ENCODE measurements around the gene PJVK. TPM values are rescaled to one million over a fixed set of nuclear protein-coding genes. Genes with fewer than 3 reads are reported as not detected.

Gene PJVK
- total and polyA plus RNA-seq, 2 of the 4 experiments (the other 2 are of a cell fraction) = 0.72 to 2.4 TPM

GRCh38 chr2:178436662-178437061, 14.5 kb upstream of the PJVK start:
- Histone ChIP-seq H3K9me1 (ENCODE audit: insufficient read depth, low read length) (no peaks in the 10 kb centered on the region), H3K4me1 (ENCODE audit: control insufficient read depth, insufficient read depth, low read length) (no peaks in the 10 kb centered on the region), H3K4me3 (ENCODE audit: insufficient read depth, low read depth, low read length) (no peak overlapping the region), H2AK5ac (ENCODE audit: low read depth, low read length) (no peak overlapping the region), H2AK9ac (replicated peaks; ENCODE audit: low read depth, low read length, poor library complexity) (no peak overlapping the region), H3K9ac (ENCODE audit: low read depth, low read length) (no peak overlapping the region), H4K5ac (ENCODE audit: low read depth, low read length) (no peak overlapping the region), H2BK20ac (ENCODE audit: low read depth, low read length) (no peak overlapping the region), H3K27ac (ENCODE audit: insufficient read depth, low read length) (no peak overlapping the region), H4K8ac (ENCODE audit: low read depth in 2 of 2, low read length in 2 of 2) (no peak overlapping the region), H3K27me3 (ENCODE audit: control insufficient read depth, insufficient read depth, low read length) (no peaks in the 10 kb centered on the region), H3K14ac (replicated peaks; ENCODE audit: low read depth, low read length) (no peak overlapping the region), H2BK5ac (ENCODE audit: low read depth, low read length, poor library complexity, severe bottlenecking) (no peak overlapping the region), H2AFZ (replicated peaks; ENCODE audit: low read length, poor library complexity) (no peak overlapping the region), H2BK120ac (ENCODE audit: low read depth, low read length) (no peak overlapping the region), H3K79me1 (ENCODE audit: low read depth in 1 of 2, low read length in 2 of 2) (peaks cover 0 to 5% of the 10 kb centered on the region in 2 experiments; a peak in 1 of 4 replicates), H3K23ac (ENCODE audit: low read depth, low read length) (no peak overlapping the region), H3K9me3 (ENCODE audit: control insufficient read depth, insufficient read depth, low read length) (no peaks in the 10 kb centered on the region), H3K56ac (ENCODE audit: extremely low read depth, insufficient read depth, low read length) (no peak overlapping the region), H3K4ac (ENCODE audit: low read depth, low read length) (no peak overlapping the region), H3K4me2 (ENCODE audit: low read depth, low read length) (no peak overlapping the region), H3K36me3 (ENCODE audit: control insufficient read depth, insufficient read depth, low read length) (peaks cover 28% of the 10 kb centered on the region), H4K91ac (ENCODE audit: insufficient read depth, low read depth, low read length) (no peak overlapping the region), H3K18ac (ENCODE audit: low read depth, low read length) (no peak overlapping the region), H4K20me1 (ENCODE audit: insufficient read depth, low read length) (no peaks in the 10 kb centered on the region), H2BK15ac (ENCODE audit: low read depth, low read length) (no peak overlapping the region)
- ChIA-PET POLR2A (ENCODE audit: unreplicated experiment) (no interaction called here), CTCF (interaction anchor here (1.6 kb wide), 1 partner anchor 9 kb away, joined by 3 read pairs; no protein-coding TSS in a partner anchor)
- dilution Hi-C loops (cut with HindIII; ENCODE audit: low sequenced_read_pairs, unreplicated experiment) (no loop called here), intact Hi-C loops (cut with micrococcal nuclease) (loop anchor here (1.0 kb wide), 1 partner anchor 14 kb away; no protein-coding TSS in a partner anchor), in situ Hi-C loops (cut with MboI; ENCODE audit: low sequenced_read_pairs) (no loop called here)
- TF ChIP-seq USF2 (IDR thresholded peaks at IDR 0.05; ENCODE audit: low read depth, low read length) = no peak
- no peak for TF ChIP-seq CHD1 (IDR thresholded peaks at IDR 0.05; ENCODE audit: low read depth, low read length)
- TF ChIP-seq RAD21 (IDR thresholded peaks at IDR 0.05; ENCODE audit: low read length) = no peak
- TF ChIP-seq FOS (IDR thresholded peaks at IDR 0.05; ENCODE audit: low read depth, low read length) = no peak
- no CpG with 5 or more reads among the region's 2 CpGs for whole genome bisulfite sequencing, 2 experiments (ENCODE audit: extremely low coverage in 2 of 2, insufficient read length in 1 of 2)
- no TSS peak for BruUV-seq (replicated peaks)
- DNase-seq = no peak
- no peak for ATAC-seq (ENCODE audit: low read depth)
